CD14-positive monocyte (primary cell): ENCODE data around the gene TMEM54. TPM values are rescaled to one million over a fixed set of nuclear protein-coding genes. Genes with fewer than 3 reads are reported as not detected.

ENCODE experiments used
- DNase-seq, 3 donors: peaks; one replicate each; pipeline ENCODE4 v3.0.0-alpha.2; 2011 to 2022
- H2AFZ ChIP-seq: 2 replicates; pipeline ENCODE4 v1.6.0; 2012; ENCODE audit warnings: mild to moderate bottlenecking, low read depth, low read length, inconsistent platforms; ENCODE audit not compliant: insufficient read depth, poor library complexity, severe bottlenecking
- H3K27ac ChIP-seq, 2 donors: 1 replicate in 1 of 2; 2 replicates in 1 of 2; pipeline ENCODE4 v1.5.1; 2012 to 2013; ENCODE audit warnings: low read length in 2 of 2, control low read depth in 1 of 2, inconsistent platforms in 1 of 2, low read depth in 1 of 2, mild to moderate bottlenecking in 1 of 2
- H3K27me3 ChIP-seq, 2 donors: one replicate each; pipeline versions ENCODE4 v1.6.0 to v1.6.1; 2011 to 2013; ENCODE audit warnings: low read length in 2 of 2; ENCODE audit not compliant: control insufficient read depth in 2 of 2, insufficient read depth in 2 of 2
- H3K36me3 ChIP-seq, 2 donors: replicated peaks in 1 of 2; 1 replicate in 1 of 2; 2 replicates in 1 of 2; pipeline versions ENCODE4 v1.5.1 to v1.6.1; 2012 to 2013; ENCODE audit warnings: low read length in 2 of 2, control low read depth in 1 of 2, inconsistent platforms in 1 of 2, mild to moderate bottlenecking in 1 of 2; ENCODE audit not compliant: insufficient read depth in 2 of 2, control insufficient read depth in 1 of 2
- H3K4me1 ChIP-seq, 2 donors: 1 replicate in 1 of 2; 2 replicates in 1 of 2; pipeline versions ENCODE4 v1.5.1 to v1.6.1; 2012 to 2013; ENCODE audit warnings: low read length in 2 of 2, control low read depth in 1 of 2, inconsistent platforms in 1 of 2, mild to moderate bottlenecking in 1 of 2, moderate library complexity in 1 of 2; ENCODE audit not compliant: insufficient read depth in 2 of 2, control insufficient read depth in 1 of 2
- H3K4me2 ChIP-seq: replicated peaks from 2 replicates; pipeline ENCODE3; 2012; ENCODE audit warnings: low read length, moderate library complexity, mild to moderate bottlenecking; ENCODE audit not compliant: poor library complexity, severe bottlenecking; ENCODE audit errors: extremely low read depth
- H3K4me3 ChIP-seq, 3 experiments: fragments of 200-600 bp in 1 of 3; sonication (generic) in 1 of 3; replicated peaks in 1 of 3; 1 replicate in 2 of 3; 2 replicates in 1 of 3; pipeline ENCODE4 v1.5.1; 2011 to 2013; ENCODE audit warnings: low read length in 3 of 3, mild to moderate bottlenecking in 3 of 3, control low read depth in 2 of 3, low read depth in 2 of 3, inconsistent platforms in 1 of 3, moderate library complexity in 1 of 3
- H3K79me2 ChIP-seq: 2 replicates; pipeline ENCODE4 v1.6.0; 2012; ENCODE audit warnings: mild to moderate bottlenecking, control low read depth, inconsistent platforms, low read length, moderate library complexity; ENCODE audit not compliant: insufficient read depth
- H3K9ac ChIP-seq: 2 replicates; pipeline ENCODE4 v1.6.0; 2017; ENCODE audit warnings: low read length, mild to moderate bottlenecking; ENCODE audit not compliant: insufficient read depth, poor library complexity, severe bottlenecking
- H3K9me3 ChIP-seq, 2 donors: replicated peaks in 1 of 2; 1 replicate in 1 of 2; 2 replicates in 1 of 2; pipeline versions ENCODE4 v1.5.1 to v1.6.1; 2012 to 2013; ENCODE audit warnings: low read length in 2 of 2, control low read depth in 1 of 2; ENCODE audit not compliant: control insufficient read depth in 1 of 2, insufficient read depth in 1 of 2
- H4K20me1 ChIP-seq: 2 replicates; pipeline ENCODE4 v1.6.0; 2012; ENCODE audit warnings: mild to moderate bottlenecking, low read length, control low read depth, moderate library complexity; ENCODE audit not compliant: insufficient read depth
- H3K27ac Mint-ChIP-seq, 7 donors: one replicate each; pipeline ENCODE4 v1.8.0; 2020; ENCODE audit warnings: mild to moderate bottlenecking in 7 of 7, mixed read lengths in 7 of 7, moderate library complexity in 6 of 7, inconsistent platforms in 2 of 7
- H3K27me3 Mint-ChIP-seq, 3 donors: one replicate each; pipeline ENCODE4 v1.8.0; 2021 to 2022; ENCODE audit warnings: low read depth in 3 of 3, mild to moderate bottlenecking in 3 of 3, mixed read lengths in 3 of 3, moderate library complexity in 3 of 3, inconsistent platforms in 1 of 3
- H3K36me3 Mint-ChIP-seq, 2 donors: one replicate each; pipeline ENCODE4 v1.8.0; 2020; ENCODE audit warnings: mixed read lengths in 2 of 2, inconsistent platforms in 1 of 2, mild to moderate bottlenecking in 1 of 2
- H3K4me1 Mint-ChIP-seq: one replicate; pipeline ENCODE4 v1.8.0; 2020; ENCODE audit warnings: mild to moderate bottlenecking, mixed read lengths
- H3K4me3 Mint-ChIP-seq, 2 donors: one replicate each; pipeline ENCODE4 v1.8.0; 2020; ENCODE audit warnings: mild to moderate bottlenecking in 2 of 2, mixed read lengths in 2 of 2, moderate library complexity in 1 of 2
- H3K9me3 Mint-ChIP-seq, 7 donors: one replicate each; pipeline ENCODE4 v1.8.0; 2020 to 2022; ENCODE audit warnings: mixed read lengths in 7 of 7, mild to moderate bottlenecking in 6 of 7, moderate library complexity in 6 of 7, inconsistent platforms in 2 of 7
- CTCF ChIP-seq: fragments of 200-600 bp; IDR thresholded peaks from one replicate; pipeline ENCODE4 v1.8.0; 2022; ENCODE audit warnings: antibody characterized with exemption, mild to moderate bottlenecking
- WGBS: methylation state at CpG from one replicate; pipeline ENCODE4 v1.1.5; 2013; ENCODE audit warnings: missing lambda C conversion rate; ENCODE audit not compliant: insufficient coverage; 5-methylcytosine and 5-hydroxymethylcytosine counted together
- intact Hi-C, 2 donors: fragments of 100-400 bp; cut with micrococcal nuclease; formaldehyde crosslinking; loops; one replicate each; pipeline versions ENCODE4 v1.15.0 to v1.15.1; 2023
- polyA plus RNA-seq, 3 donors: library from polyadenylated mRNA; depleted of rRNA in 1 of 3; unstranded in 2 of 3; stranded (reverse) in 1 of 3; fragments of 300-500 nt in 2 of 3; fragments of >200 nt in 1 of 3; fragmentation: Illumina TruSeq in 2 of 3; gene quantifications; 1 replicate in 2 of 3; 2 replicates in 1 of 3; pipeline ENCODE4 v1.2.3, GENCODE V29; 2012 to 2021

The TMEM54 gene
- polyA plus RNA-seq, 3 donors = 0.08 TPM; not detected in 2

GRCh38 chr1:32858791-32859190, 42.4 kb downstream of the TMEM54 start:
- Mint-ChIP-seq H3K4me3 (no peak overlapping the region), H3K36me3 (peaks cover 71 to 83% of the 10 kb centered on the region in 2 donors), H3K27me3 (no peaks in the 10 kb centered on the region), H3K9me3 (peaks cover 0 to 2% (median 0%) of the 10 kb centered on the region in 7 donors), H3K4me1 (no peaks in the 10 kb centered on the region), H3K27ac (peak overlapping the region in 1 of 7 donors; percentile 26)
- Histone ChIP-seq H2AFZ (no peak overlapping the region), H4K20me1 (no peaks in the 10 kb centered on the region), H3K4me3 (no peak overlapping the region), H3K36me3 (peaks cover 52 to 98% of the 10 kb centered on the region in 2 donors), H3K27me3 (no peaks in the 10 kb centered on the region), H3K9ac (no peak overlapping the region), H3K4me1 (no peaks in the 10 kb centered on the region), H3K79me2 (no peaks in the 10 kb centered on the region), H3K9me3 (no peaks in the 10 kb centered on the region), H3K27ac (no peak overlapping the region), H3K4me2 (no peak overlapping the region)
- 97% methylated on average over 4 of the region's 7 CpGs for WGBS
- no peak for TF ChIP-seq CTCF
- intact Hi-C loops = no loop called here
- DNase-seq = no peak

DNA sequence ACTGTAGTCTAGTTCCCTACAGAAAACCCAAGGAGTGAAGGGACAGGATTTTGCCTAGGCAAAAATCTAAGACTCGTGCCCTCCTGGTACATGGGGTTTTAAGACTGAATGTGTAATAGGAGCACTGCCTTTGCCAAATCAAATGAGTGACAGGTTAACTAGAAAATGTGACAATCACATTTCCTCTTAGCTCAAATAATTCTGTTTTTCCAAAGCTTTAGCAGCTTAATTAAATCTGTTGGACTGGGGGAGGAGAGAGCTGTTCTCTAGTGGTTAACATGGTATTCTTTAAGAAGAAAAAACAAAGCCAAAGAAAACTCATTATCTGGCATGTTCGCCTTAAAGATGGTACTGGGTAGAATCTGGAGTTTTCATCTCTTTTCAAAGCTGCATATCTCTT, 43.1 kb downstream of the TMEM54 start:
- H3K27ac Mint-ChIP-seq = no peak overlapping the region
- intact Hi-C loops = no loop called here
- no peaks in the 10 kb centered on the region for H3K27me3 Mint-ChIP-seq
- TF ChIP-seq CTCF = no peak
- H3K9me3 ChIP-seq = no peaks in the 10 kb centered on the region
- no peak overlapping the region for H3K27ac ChIP-seq
- H3K4me2 ChIP-seq = no peak overlapping the region
- no peak for DNase-seq
- no peaks in the 10 kb centered on the region for H3K4me1 Mint-ChIP-seq
- no peak overlapping the region for H2AFZ ChIP-seq
- H3K27me3 ChIP-seq = no peaks in the 10 kb centered on the region
- H3K9ac ChIP-seq = no peak overlapping the region
- peaks cover 73 to 84% of the 10 kb centered on the region in 2 donors for H3K36me3 Mint-ChIP-seq
- WGBS = no CpG with 5 or more reads among the region's 2 CpGs
- no peaks in the 10 kb centered on the region for H3K79me2 ChIP-seq
- no peak overlapping the region for H3K4me3 Mint-ChIP-seq
- peaks cover 0 to 2% (median 0%) of the 10 kb centered on the region in 7 donors for H3K9me3 Mint-ChIP-seq
- no peak overlapping the region for H3K4me3 ChIP-seq
- no peaks in the 10 kb centered on the region for H4K20me1 ChIP-seq
- H3K4me1 ChIP-seq = no peaks in the 10 kb centered on the region
- peaks cover 54 to 98% of the 10 kb centered on the region in 2 donors for H3K36me3 ChIP-seq
